Endothelial cell of umbilical vein (primary cell): ENCODE results near the gene BNC1. TPM values are rescaled to one million over a fixed set of nuclear protein-coding genes. Genes with fewer than 3 reads are reported as not detected.

Experiments
- BruUV-seq: library from RNA; stranded (reverse); fragments of 400-500 nt; replicated peaks from 2 replicates; lab custom pipeline; 2021; lab: Mats Ljungman, UMichigan
- CTCF ChIA-PET: fragments of 300-600, 350-600 bp; sonication (Branson Sonifier 250); formaldehyde crosslinking; loops from one replicate; lab custom pipeline; 2021; ENCODE audit warnings: antibody characterized with exemption, inconsistent platforms; lab: Charles Lee
- POLR2A ChIA-PET: fragments of 300-600, 350-600 bp; sonication (Branson Sonifier 250); formaldehyde crosslinking; loops from one replicate; lab custom pipeline; 2021; ENCODE audit warnings: antibody characterized with exemption, inconsistent platforms; lab: Charles Lee
- DNase-seq: peaks from one replicate; pipeline ENCODE4 v3.0.0-alpha.2; 2011; ENCODE audit warnings: low read depth, low spot score
- FAIRE-seq: peaks from 2 replicates; lab custom pipeline; 2011; peaks lifted over from hg19 to GRCh38; lab: Jason Lieb, UNC
- H2AFZ ChIP-seq: 2 replicates; pipeline ENCODE4 v1.6.0; 2012; ENCODE audit warnings: low read depth, low read length, control low read depth, inconsistent platforms
- H3K27ac ChIP-seq: 2 replicates; pipeline ENCODE4 v1.5.1; 2011; ENCODE audit warnings: low read depth, mild to moderate bottlenecking, control low read depth, low read length, moderate library complexity; ENCODE audit not compliant: insufficient read depth
- H3K27me3 ChIP-seq, 2 experiments: 2 replicates each; pipeline versions ENCODE4 v1.6.0 to v1.6.1; 2011; ENCODE audit warnings: low read length in 2 of 2, mixed read lengths in 1 of 2; ENCODE audit not compliant: control insufficient read depth in 2 of 2, insufficient read depth in 2 of 2
- H3K36me3 ChIP-seq, 2 experiments: 2 replicates in 1 of 2; 3 replicates in 1 of 2; pipeline ENCODE4 v1.5.1; 2011; ENCODE audit warnings: low read length in 2 of 2, mild to moderate bottlenecking in 1 of 2, moderate library complexity in 1 of 2; ENCODE audit not compliant: control insufficient read depth in 2 of 2, insufficient read depth in 2 of 2; ENCODE audit errors: extremely low read depth in 1 of 2
- H3K4me1 ChIP-seq: 3 replicates; pipeline ENCODE4 v1.5.1; 2011; ENCODE audit warnings: mild to moderate bottlenecking, low read length; ENCODE audit not compliant: control insufficient read depth, insufficient read depth; ENCODE audit errors: extremely low read depth
- H3K4me2 ChIP-seq: 2 replicates; pipeline ENCODE4 v1.6.1; 2011; ENCODE audit warnings: low read length, control low read depth, mixed read lengths; ENCODE audit not compliant: insufficient read depth
- H3K4me3 ChIP-seq, 3 experiments: fragments of 200-600 bp in 1 of 3; sonication (generic), shearing (Covaris generic) in 1 of 3; replicated peaks in 1 of 3; 2 replicates each; pipeline ENCODE4 v1.5.1; 2011 to 2016; ENCODE audit warnings: control low read depth in 3 of 3, low read length in 3 of 3, mild to moderate bottlenecking in 2 of 3, inconsistent platforms in 1 of 3, low read depth in 1 of 3, moderate library complexity in 1 of 3; ENCODE audit not compliant: insufficient read depth in 1 of 3
- H3K79me2 ChIP-seq: 2 replicates; pipeline ENCODE4 v1.6.0; 2012; ENCODE audit warnings: low read length, inconsistent platforms; ENCODE audit not compliant: control insufficient read depth, insufficient read depth
- H3K9ac ChIP-seq: replicated peaks from 2 replicates; pipeline ENCODE3; 2011; ENCODE audit warnings: low read length, control low read depth; ENCODE audit not compliant: insufficient read depth; ENCODE audit errors: extremely low read depth
- H3K9me1 ChIP-seq: replicated peaks from 3 replicates; pipeline ENCODE4 v1.6.0; 2011; ENCODE audit warnings: mild to moderate bottlenecking, low read length; ENCODE audit not compliant: control insufficient read depth, insufficient read depth; ENCODE audit errors: extremely low read depth
- H3K9me3 ChIP-seq: replicated peaks from 2 replicates; pipeline ENCODE4 v1.5.1; 2012; ENCODE audit warnings: low read length, inconsistent platforms; ENCODE audit not compliant: control insufficient read depth, insufficient read depth
- H4K20me1 ChIP-seq: replicated peaks from 2 replicates; pipeline ENCODE3; 2011; ENCODE audit warnings: mild to moderate bottlenecking, low read length; ENCODE audit not compliant: control insufficient read depth, insufficient read depth; ENCODE audit errors: extremely low read depth
- CTCF ChIP-seq, 2 donors: IDR thresholded peaks; 1 replicate in 1 of 2; 2 replicates in 1 of 2; pipeline ENCODE4 v1.5.1; 2011; ENCODE audit warnings: low read length in 2 of 2, mild to moderate bottlenecking in 2 of 2, moderate library complexity in 2 of 2, control low read depth in 1 of 2, inconsistent platforms in 1 of 2, low read depth in 1 of 2; ENCODE audit not compliant: insufficient read depth in 1 of 2; ENCODE audit errors: extremely low read depth in 1 of 2
- EZH2 ChIP-seq: IDR thresholded peaks from 2 replicates; pipeline ENCODE4 v1.6.1; 2012; ENCODE audit warnings: borderline replicate concordance, low read depth, mild to moderate bottlenecking, moderate library complexity, low read length, inconsistent platforms; ENCODE audit not compliant: severe bottlenecking
- FOS ChIP-seq: IDR thresholded peaks from 2 replicates; pipeline ENCODE4 v1.6.1; 2011; ENCODE audit warnings: mild to moderate bottlenecking, low read length, moderate library complexity, borderline replicate concordance; ENCODE audit not compliant: insufficient read depth
- GATA2 ChIP-seq: IDR thresholded peaks from 2 replicates; pipeline ENCODE4 v1.7.0; 2011; ENCODE audit warnings: low read depth, mild to moderate bottlenecking, moderate library complexity, mixed read lengths, low read length; ENCODE audit not compliant: insufficient read length, insufficient read depth
- JUN ChIP-seq: IDR thresholded peaks from 2 replicates; pipeline ENCODE4 v1.6.1; 2011; ENCODE audit warnings: borderline replicate concordance, low read depth; ENCODE audit not compliant: insufficient read length, insufficient read depth
- MAX ChIP-seq: IDR thresholded peaks from 2 replicates; pipeline ENCODE4 v1.6.1; 2011; ENCODE audit not compliant: insufficient read depth, insufficient read length
- MYC ChIP-seq: IDR thresholded peaks from one replicate; pipeline ENCODE4 v1.6.1; 2011; ENCODE audit warnings: mild to moderate bottlenecking, low read depth, low read length
- POLR2A ChIP-seq: IDR thresholded peaks from 2 replicates; pipeline ENCODE4 v1.6.1; 2012; ENCODE audit warnings: low read depth, mild to moderate bottlenecking, control low read depth, low read length
- POLR2AphosphoS5 ChIP-seq: IDR thresholded peaks from 2 replicates; pipeline ENCODE4 v1.6.1; 2012; ENCODE audit warnings: low read depth, mild to moderate bottlenecking, control low read depth, low read length, moderate library complexity; ENCODE audit not compliant: insufficient read depth
- dilution Hi-C: fragments of 300-500 bp; cut with MboI; formaldehyde crosslinking; loops from one replicate; pipeline ENCODE4 v1.15.0; 2019; ENCODE audit warnings: low sequenced_read_pairs; ENCODE audit not compliant: extremely low pct_ligation_motif_present
- intact Hi-C: fragments of 100-400 bp; cut with micrococcal nuclease; formaldehyde crosslinking; loops from one replicate; pipeline ENCODE4 v1.10.0; 2022
- polyA plus RNA-seq, 4 experiments: library from polyadenylated mRNA; depleted of rRNA in 3 of 4; stranded (reverse) in 3 of 4; unstranded in 1 of 4; fragments of >200 nt; gene quantifications; 2 replicates each; pipeline versions ENCODE4 v1.2.1 to v1.2.3, GENCODE V29; 2011 to 2012; ENCODE audit warnings: missing spikeins in 1 of 4
- total RNA-seq: library from RNA; stranded (reverse); gene quantifications from 2 replicates; pipeline ENCODE4 v1.2.3, GENCODE V29; 2021

Gene BNC1
- total and polyA plus RNA-seq, 2 donors (not counting 3 experiments of a cell fraction or from before 2014, with no cell fraction given), result 3.4 to 3.9 TPM

- ChIA-PET POLR2A (no interaction called here), CTCF (interaction anchor here (2.0 kb wide), 1 partner anchor 74 kb away, joined by 6 read pairs; no protein-coding TSS in a partner anchor)
- no peak overlapping the region for H3K4me2 ChIP-seq
- no peak overlapping the region for H3K27ac ChIP-seq
- no peaks in the 10 kb centered on the region for H3K36me3 ChIP-seq
- dilution Hi-C loops (no loop called here), intact Hi-C loops (no loop called here)
- no TSS peak for BruUV-seq
- H3K4me1 ChIP-seq, result no peaks in the 10 kb centered on the region
- peaks cover 0 to 2% of the 10 kb centered on the region in 2 experiments for H3K27me3 ChIP-seq
- FAIRE-seq, result no peak
- no peaks in the 10 kb centered on the region for H3K9me1 ChIP-seq
- H3K4me3 ChIP-seq, result no peak overlapping the region
- no peak overlapping the region for H3K9ac ChIP-seq
- no peaks in the 10 kb centered on the region for H3K79me2 ChIP-seq
- TF ChIP-seq MYC (no peak), MAX (no peak), JUN (no peak), POLR2AphosphoS5 (no peak), EZH2 (no peak), CTCF (IDR thresholded peaks at IDR 0.05; ENCODE audit: extremely low read depth in 1 of 2, insufficient read depth in 1 of 2, low read depth in 1 of 2, low read length in 2 of 2) (no peak), GATA2 (no peak), POLR2A (no peak), FOS (no peak)
- no peaks in the 10 kb centered on the region for H4K20me1 ChIP-seq
- H3K9me3 ChIP-seq, result no peaks in the 10 kb centered on the region
- DNase-seq, result no peak
- H2AFZ ChIP-seq, result no peak overlapping the region
Measured at GRCh38 chr15:83322061-83322460, 37.6 kb upstream of the BNC1 start.
